Vagina (tissue), 2 donors: ENCODE results near the gene ADGRG3. TPM values are rescaled to one million over a fixed set of nuclear protein-coding genes. Genes with fewer than 3 reads are reported as not detected.

ENCODE experiments used
- DNase-seq, 2 donors: peaks; one replicate each; pipeline ENCODE4 v3.0.0-alpha.2; 2017; ENCODE audit errors: extremely low spot score in 2 of 2
- H3K27ac ChIP-seq: fragments of 200-600 bp; sonication (generic); one replicate; pipeline ENCODE4 v1.5.1; 2019
- H3K27me3 ChIP-seq: fragments of 200-600 bp; sonication (generic); one replicate; pipeline ENCODE4 v1.5.1; 2019
- H3K36me3 ChIP-seq, 2 donors: fragments of 200-600 bp; sonication (generic); one replicate each; pipeline ENCODE4 v1.5.1; 2017 to 2019
- H3K4me1 ChIP-seq: fragments of 200-600 bp; sonication (generic); one replicate; pipeline ENCODE4 v1.5.1; 2019
- H3K4me3 ChIP-seq, 2 donors: fragments of 200-600 bp; sonication (generic); 1 replicate in 1 of 2; 2 replicates in 1 of 2; pipeline ENCODE4 v1.5.1; 2016 to 2019
- H3K9me3 ChIP-seq: fragments of 200-600 bp; sonication (generic); one replicate; pipeline ENCODE4 v1.5.1; 2019
- CTCF ChIP-seq, 3 experiments: fragments of 450-650 bp in 2 of 3; fragments of 200-600 bp in 1 of 3; sonication (generic) in 1 of 3; IDR thresholded peaks; one replicate each; pipeline ENCODE4 v1.5.1; 2017 to 2019; ENCODE audit warnings: antibody characterized with exemption in 3 of 3, mild to moderate bottlenecking in 2 of 3, moderate library complexity in 2 of 3
- POLR2A ChIP-seq, 2 donors: fragments of 450-650 bp; IDR thresholded peaks; one replicate each; pipeline ENCODE4 v1.6.1; 2017; ENCODE audit warnings: antibody characterized with exemption in 2 of 2, mild to moderate bottlenecking in 2 of 2, moderate library complexity in 2 of 2
- POLR2AphosphoS5 ChIP-seq, 2 donors: sonication (generic); formaldehyde crosslinking; IDR thresholded peaks; one replicate each; pipeline ENCODE4 v1.9.0; 2017; ENCODE audit warnings: antibody characterized with exemption in 2 of 2, mild to moderate bottlenecking in 2 of 2, low read depth in 1 of 2; ENCODE audit not compliant: insufficient read depth in 1 of 2
- intact Hi-C: fragments of 100-400 bp; cut with DNase I; formaldehyde crosslinking; loops from one replicate; pipeline ENCODE4 v1.15.1; 2023
- total RNA-seq: library from RNA; depleted of rRNA; stranded (reverse); fragments of >200 nt; gene quantifications from one replicate; pipeline ENCODE4 v1.2.3, GENCODE V29; 2016

The ADGRG3 gene
- total RNA-seq, 1 donor from 2014 or later = 10.3 TPM

GRCh38 chr16:57649443-57649751, 18.7 kb upstream of the ADGRG3 start:
- Histone ChIP-seq H3K4me1 (peaks cover 37% of the 10 kb centered on the region), H3K27me3 (no peaks in the 10 kb centered on the region), H3K27ac (no peak overlapping the region), H3K4me3 (no peak overlapping the region), H3K9me3 (no peaks in the 10 kb centered on the region), H3K36me3 (peaks cover 0 to 11% of the 10 kb centered on the region in 2 donors)
- TF ChIP-seq CTCF (IDR thresholded peaks at IDR 0.05) (no peak), POLR2AphosphoS5 (IDR thresholded peaks at IDR 0.05; ENCODE audit: insufficient read depth in 1 of 2, low read depth in 1 of 2) (no peak), POLR2A (IDR thresholded peaks at IDR 0.05) (no peak)
- no peak for DNase-seq
- intact Hi-C loops = loop anchor here (5.0 kb wide), 1 partner anchor 57 kb away; no protein-coding TSS in a partner anchor

GRCh38 chr16:57649846-57650245, 18.3 kb upstream of the ADGRG3 start:
- intact Hi-C loops = loop anchor here (5.0 kb wide), 2 partner anchors 58 to 73 kb away; no protein-coding TSS in a partner anchor
- Histone ChIP-seq H3K27ac (no peak overlapping the region), H3K9me3 (no peaks in the 10 kb centered on the region), H3K27me3 (no peaks in the 10 kb centered on the region), H3K4me1 (peaks cover 37% of the 10 kb centered on the region), H3K4me3 (no peak overlapping the region), H3K36me3 (peaks cover 0 to 11% of the 10 kb centered on the region in 2 donors)
- DNase-seq = no peak
- no peak for TF ChIP-seq CTCF (IDR thresholded peaks at IDR 0.05)
- TF ChIP-seq POLR2A (IDR thresholded peaks at IDR 0.05) = no peak
- no peak for TF ChIP-seq POLR2AphosphoS5 (IDR thresholded peaks at IDR 0.05; ENCODE audit: insufficient read depth in 1 of 2, low read depth in 1 of 2)

- no peak for DNase-seq
- Histone ChIP-seq H3K36me3 (peaks cover 0 to 19% of the 10 kb centered on the region in 2 donors), H3K4me1 (peaks cover 24% of the 10 kb centered on the region), H3K9me3 (no peaks in the 10 kb centered on the region), H3K27me3 (no peaks in the 10 kb centered on the region), H3K27ac (no peak overlapping the region), H3K4me3 (no peak overlapping the region)
- TF ChIP-seq POLR2A (IDR thresholded peaks at IDR 0.05) = no peak
- no peak for TF ChIP-seq CTCF (IDR thresholded peaks at IDR 0.05)
- no peak for TF ChIP-seq POLR2AphosphoS5 (IDR thresholded peaks at IDR 0.05; ENCODE audit: insufficient read depth in 1 of 2, low read depth in 1 of 2)
- intact Hi-C loops = loop anchor here (5.0 kb wide), 1 partner anchor 74 kb away; no protein-coding TSS in a partner anchor
Measured at GRCh38 chr16:57651344-57652333, 16.5 kb upstream of the ADGRG3 start.

- DNase-seq = no peak
- peaks cover 12% of the 10 kb centered on the region for H3K4me1 ChIP-seq
- no peaks in the 10 kb centered on the region for H3K9me3 ChIP-seq
- H3K27me3 ChIP-seq = no peaks in the 10 kb centered on the region
- TF ChIP-seq CTCF (IDR thresholded peaks at IDR 0.05) (no peak), POLR2A (IDR thresholded peaks at IDR 0.05) (no peak), POLR2AphosphoS5 (IDR thresholded peaks at IDR 0.05; ENCODE audit: insufficient read depth in 1 of 2, low read depth in 1 of 2) (no peak)
- no peak overlapping the region for H3K4me3 ChIP-seq
- peaks cover 0 to 26% of the 10 kb centered on the region in 2 donors for H3K36me3 ChIP-seq
- intact Hi-C loops = loop anchor here (5.0 kb wide), 1 partner anchor 76 kb away; no protein-coding TSS in a partner anchor
- H3K27ac ChIP-seq = no peak overlapping the region
Measured at GRCh38 chr16:57652695-57653471, 15.2 kb upstream of the ADGRG3 start.
